ENCODE measurements around the gene TM9SF2.
A peak's percentile ranks its signal among the peaks of the same experiment; 100 is the strongest.

TM9SF2 gene

DNA sequence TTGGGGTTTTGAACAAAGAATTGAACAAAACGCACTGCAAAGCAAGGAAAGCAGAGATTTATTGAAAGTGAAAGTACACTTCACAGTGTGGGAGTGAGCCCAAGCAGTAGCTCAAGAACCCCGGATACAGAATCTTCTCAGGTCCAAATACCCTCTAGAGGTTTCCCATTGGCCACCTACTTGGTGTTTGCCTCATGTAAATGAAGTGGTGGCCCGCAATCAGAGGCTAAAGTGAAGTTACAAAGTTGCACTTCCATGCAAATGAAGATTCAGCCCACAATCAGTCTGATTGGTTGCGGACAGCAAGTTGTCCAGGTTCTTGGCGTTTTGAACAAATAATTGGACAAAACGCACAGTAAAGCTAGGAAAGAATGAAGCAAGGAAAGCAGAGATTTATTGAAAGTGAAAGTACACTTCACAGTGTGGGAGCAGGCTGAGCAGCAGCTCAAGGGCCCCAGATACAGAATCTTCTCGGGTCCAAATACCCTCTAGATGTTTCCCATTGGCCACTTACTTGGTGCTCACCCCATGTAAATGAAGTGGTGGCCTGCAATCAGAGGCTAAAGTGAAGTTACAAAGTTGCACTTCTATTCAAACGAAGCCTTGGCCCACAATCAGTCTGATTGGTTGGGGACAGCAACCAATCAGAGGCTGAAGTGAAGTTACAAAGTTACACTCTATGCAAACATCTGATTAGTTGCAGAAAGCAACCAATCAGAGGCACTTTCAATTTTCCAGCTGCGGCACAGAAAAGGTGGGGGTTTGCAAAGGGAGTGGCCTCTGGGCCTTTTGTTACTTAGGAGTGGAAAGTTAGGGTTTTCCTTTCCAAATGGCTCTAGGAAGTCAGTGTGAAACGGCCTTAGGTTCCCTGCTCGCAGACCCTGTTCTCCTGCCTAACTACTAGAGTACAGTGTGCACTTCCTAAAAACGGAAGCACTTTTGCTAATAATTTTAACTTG is 4.8 kb upstream of the TM9SF2 start:
- DNase-seq (ENCODE audit: low spot score): no peak

GRCh38 chr13:99498171-99499161 is 2.8 kb upstream of the TM9SF2 start:
- DNase-seq (ENCODE audit: low spot score): peak; percentile 97

GRCh38 chr13:99500839-99501183 is 461 bp upstream of the TM9SF2 start:
- no peak for DNase-seq (ENCODE audit: low spot score)

DNA sequence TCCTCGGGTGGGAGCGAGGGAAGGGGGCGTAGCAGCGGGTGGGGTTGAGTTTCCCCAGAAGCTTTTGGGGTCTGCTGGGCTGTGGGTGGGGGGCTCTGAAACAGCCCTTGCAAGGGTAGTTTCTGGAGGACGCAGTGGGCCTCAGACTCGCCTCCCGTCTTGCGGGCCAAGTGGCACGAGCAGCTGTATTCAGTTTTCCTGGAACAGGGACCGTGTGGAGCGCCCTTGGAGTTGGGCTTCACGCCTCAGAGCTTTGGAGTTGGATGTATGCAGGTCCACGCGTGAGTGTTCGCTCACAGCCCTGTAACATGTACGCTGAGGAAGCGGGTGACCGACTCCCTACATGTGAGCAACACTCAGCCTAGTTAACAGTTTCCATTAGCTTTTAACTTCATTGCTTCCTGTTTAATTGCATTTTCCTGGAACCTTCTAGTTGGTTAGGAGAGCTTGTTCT is 603 bp downstream of the TM9SF2 start:
- peak; percentile 21 for DNase-seq (ENCODE audit: low spot score)

DNA sequence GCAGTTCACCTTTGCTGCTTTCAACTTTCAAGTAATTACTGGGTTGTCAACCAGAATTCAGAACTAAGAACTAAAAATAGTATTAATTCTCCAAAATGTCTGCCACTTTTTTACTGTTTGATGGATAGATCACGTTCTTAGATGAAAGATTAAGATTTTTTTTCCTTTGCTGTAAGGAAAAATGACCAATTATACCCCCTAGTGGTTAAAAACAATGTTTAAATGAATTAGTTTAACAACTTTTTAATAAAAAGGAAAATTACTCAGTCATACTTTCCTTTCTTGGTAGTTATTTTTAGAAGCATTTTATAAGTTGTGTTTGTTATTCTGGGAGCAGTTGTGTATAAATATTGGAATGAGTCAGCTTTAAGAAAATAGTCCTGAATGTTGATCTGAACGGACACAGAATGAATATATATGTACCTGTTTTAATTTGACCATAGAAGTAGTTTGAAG is 4.6 kb downstream of the TM9SF2 start:
- peak; percentile 16 for DNase-seq (ENCODE audit: low spot score)

DNA sequence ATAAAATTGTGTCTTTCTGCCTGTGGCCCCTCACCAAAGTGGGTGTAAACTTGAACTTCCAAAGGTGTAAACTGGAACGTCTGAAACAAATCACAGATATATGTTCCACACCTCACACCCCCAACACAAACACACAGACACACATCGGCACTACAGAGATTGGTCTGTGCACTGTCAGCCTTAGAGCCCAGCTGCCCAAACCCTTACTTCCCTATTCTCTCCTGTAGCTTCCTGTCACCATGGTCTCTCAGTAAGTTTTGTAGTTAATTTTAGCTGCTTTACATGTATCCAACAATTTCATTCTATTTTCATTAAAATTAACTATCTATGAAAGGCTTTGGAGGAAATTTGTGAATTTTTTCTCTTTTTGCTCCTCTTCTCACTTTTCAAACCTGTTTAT is 5.4 kb downstream of the TM9SF2 start:
- DNase-seq (ENCODE audit: low spot score): no peak

GRCh38 chr13:99507054-99507453 is 5.8 kb downstream of the TM9SF2 start:
- DNase-seq (ENCODE audit: low spot score): no peak

DNA sequence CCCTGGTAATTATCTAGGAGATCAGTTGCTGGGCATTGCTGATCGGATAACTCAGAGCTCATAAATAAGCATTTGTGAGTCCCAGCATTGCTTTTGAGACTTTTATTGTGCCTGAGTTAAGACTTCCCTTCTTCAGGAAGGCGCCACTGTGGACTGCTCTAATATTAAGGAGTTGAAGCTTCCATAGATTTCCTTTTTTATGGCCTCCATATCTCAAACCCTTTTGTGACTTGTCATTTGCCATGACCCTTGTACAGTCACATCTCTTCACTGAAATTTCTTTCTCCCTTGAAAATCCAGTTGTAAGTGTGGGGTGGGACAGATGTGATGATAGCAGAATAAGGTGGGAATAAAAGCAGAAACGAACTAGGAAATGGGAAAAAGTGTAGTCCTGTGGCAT is 6.3 kb downstream of the TM9SF2 start:
- no peak for DNase-seq (ENCODE audit: low spot score)

- DNase-seq (ENCODE audit: low spot score): no peak
Measured at GRCh38 chr13:99507986-99508385, 6.7 kb downstream of the TM9SF2 start.

- DNase-seq (ENCODE audit: low spot score): no peak
Measured at GRCh38 chr13:99509479-99509878, 8.2 kb downstream of the TM9SF2 start.

GRCh38 chr13:99514801-99515200 is 13.5 kb downstream of the TM9SF2 start:
- no peak for DNase-seq (ENCODE audit: low spot score)

GRCh38 chr13:99516153-99516929 is 15.1 kb downstream of the TM9SF2 start:
- no peak for DNase-seq (ENCODE audit: low spot score)

- DNase-seq (ENCODE audit: low spot score): no peak
Measured at GRCh38 chr13:99517577-99517976, 16.3 kb downstream of the TM9SF2 start.

- DNase-seq (ENCODE audit: low spot score): no peak
Measured at GRCh38 chr13:99517984-99518383, 16.7 kb downstream of the TM9SF2 start.

- no peak for DNase-seq (ENCODE audit: low spot score)
Measured at GRCh38 chr13:99522298-99522697, 21.0 kb downstream of the TM9SF2 start.

GRCh38 chr13:99523838-99524237 is 22.6 kb downstream of the TM9SF2 start:
- no peak for DNase-seq (ENCODE audit: low spot score)

DNA sequence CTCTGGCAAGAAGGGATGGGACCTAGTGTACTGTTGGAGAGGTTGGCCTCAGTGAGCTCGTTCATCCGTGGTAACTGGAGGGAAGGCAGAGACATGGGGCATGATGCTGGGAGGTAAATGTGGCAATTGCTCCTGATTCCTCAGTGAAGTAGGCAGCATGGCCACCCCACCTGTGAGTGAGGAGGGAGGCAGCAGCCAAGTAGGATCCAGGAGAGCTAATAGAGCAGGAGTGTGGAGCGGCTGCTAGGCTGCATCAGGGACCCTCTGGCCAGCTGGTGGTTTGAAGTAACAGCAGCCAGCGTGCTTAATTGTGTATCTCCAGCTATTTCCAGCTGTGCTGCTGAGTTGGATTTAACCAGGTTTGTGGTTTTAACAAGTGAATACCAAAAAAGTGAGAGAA is 24.7 kb downstream of the TM9SF2 start:
- no peak for DNase-seq (ENCODE audit: low spot score)

- no peak for DNase-seq (ENCODE audit: low spot score)
Measured at GRCh38 chr13:99526549-99526948, 25.3 kb downstream of the TM9SF2 start.

- DNase-seq (ENCODE audit: low spot score): no peak
Measured at GRCh38 chr13:99527301-99527700, 26.0 kb downstream of the TM9SF2 start.

DNA sequence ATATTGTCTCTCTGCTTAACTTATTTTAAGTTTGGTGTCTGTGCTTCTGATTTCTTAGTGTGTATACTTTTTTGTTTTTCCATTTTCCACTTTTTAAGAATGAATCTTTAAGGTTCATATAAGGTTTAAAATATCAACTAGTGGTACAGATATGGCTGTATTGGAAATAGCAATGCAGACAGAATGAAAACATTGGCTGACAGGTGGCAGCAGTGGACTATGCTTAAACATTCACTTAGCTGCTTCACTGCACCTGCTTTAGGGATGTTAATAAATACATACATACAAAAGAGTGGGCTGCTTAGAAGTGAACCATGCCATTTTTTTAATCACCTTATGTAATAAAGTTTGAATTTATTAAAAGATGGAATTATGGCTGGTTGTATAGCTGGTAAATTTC is 27.3 kb downstream of the TM9SF2 start:
- DNase-seq (ENCODE audit: low spot score): no peak

DNA sequence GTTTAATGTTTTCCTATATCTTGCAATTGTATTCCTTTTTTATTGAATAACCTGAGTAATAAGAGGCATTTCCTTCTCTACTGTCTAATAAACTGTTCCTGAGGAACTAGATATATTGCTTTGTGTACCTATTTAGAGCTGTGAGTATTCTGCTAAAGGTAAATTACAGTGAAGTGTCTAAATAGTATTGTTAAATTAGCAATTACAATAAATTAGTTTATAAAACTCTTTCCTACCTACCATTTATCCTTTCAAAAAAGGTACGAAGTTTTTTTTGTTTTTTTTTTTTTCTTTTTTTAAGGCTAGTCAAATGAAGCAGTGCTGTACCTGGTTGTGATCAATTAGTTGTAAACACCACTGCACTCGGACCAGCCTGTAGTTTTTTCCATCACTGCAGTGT is 34.8 kb downstream of the TM9SF2 start:
- DNase-seq (ENCODE audit: low spot score): no peak

GRCh38 chr13:99540530-99540929 is 39.3 kb downstream of the TM9SF2 start:
- no peak for DNase-seq (ENCODE audit: low spot score)

Measured in hepatic stellate cell (primary cell).